Measurements from ENCODE around the gene MATN4.
A peak's percentile ranks its signal among the peaks of the same experiment; 100 is the strongest.

MATN4 gene

DNA sequence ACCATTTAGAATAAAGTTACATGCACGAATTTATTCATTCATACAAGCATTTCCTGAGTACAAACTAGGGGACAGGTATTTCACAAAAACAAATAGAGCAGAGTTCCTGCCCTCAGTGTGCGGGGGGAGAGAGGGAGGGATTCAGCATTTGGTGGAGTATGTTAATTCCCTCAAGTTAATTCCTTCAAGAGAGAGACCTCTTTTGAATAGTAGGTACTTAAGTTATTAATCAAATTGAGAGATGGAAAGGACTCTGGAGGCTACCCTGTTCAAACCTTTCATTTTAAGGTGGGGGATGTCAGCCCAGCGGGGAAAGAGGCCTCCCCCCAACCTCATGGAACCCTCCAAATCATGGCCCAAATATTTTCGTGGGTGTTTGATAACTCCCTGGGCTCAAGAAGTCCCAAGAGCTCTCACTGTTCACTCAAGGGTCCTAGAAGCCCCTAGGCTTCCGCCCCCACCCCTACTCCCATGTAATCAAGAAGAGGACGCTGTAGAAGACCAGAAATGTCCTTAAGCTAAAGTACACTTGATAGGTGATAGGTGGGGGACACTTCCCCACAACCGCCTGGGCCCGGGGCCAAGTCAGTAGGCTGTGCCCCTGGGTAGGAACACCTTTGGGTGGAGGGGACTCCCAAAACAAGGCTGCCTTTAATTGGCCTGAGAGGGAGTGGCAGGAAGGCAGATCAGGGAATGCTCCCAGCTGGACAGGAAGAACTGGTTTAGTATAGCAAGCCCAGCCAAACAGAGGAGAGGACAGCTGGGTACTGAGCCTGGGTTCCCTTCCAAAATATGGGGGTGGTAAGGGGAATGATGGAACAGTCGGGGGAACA is 37.2 kb upstream of the MATN4 start:
- no peak for DNase-seq
- Mint-ChIP-seq H3K4me3 (peak overlapping the region; percentile 66), H3K27ac (no peak overlapping the region)

DNA sequence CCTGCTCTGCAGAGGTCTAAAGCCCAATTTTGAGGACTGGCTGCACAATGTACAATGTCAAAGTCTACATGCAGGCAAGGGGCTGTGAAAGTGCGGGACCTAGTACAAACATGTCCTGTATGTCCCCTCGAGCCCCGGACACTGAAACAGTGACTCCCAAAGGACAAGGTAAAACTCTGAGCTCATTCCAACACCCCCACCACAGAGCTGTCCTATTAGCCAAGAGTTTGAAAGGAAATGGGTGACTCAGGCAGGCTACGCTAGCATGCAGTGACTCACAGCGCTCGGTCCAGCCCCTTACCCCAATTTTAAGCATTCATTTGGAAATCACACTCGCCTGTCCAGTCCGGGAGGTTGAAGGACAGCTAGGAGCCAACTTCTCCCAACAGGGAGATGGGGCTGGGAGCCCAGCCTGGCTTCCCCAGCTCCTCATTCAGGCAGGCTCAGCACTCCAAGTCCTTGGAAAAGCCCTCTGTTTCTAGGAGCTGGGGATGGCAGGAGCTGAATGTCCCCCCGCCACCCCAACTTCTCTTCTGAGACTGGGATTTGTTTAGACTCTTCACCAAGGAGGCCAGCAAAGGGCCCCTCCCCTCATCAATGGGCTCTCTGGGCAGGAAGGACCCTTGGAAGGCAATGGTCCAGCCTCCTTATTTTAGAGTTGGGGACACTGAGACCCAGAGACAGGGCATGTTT is 36.2 kb upstream of the MATN4 start:
- no peak for DNase-seq
- Mint-ChIP-seq H3K4me3 (peak overlapping the region; percentile 63), H3K4me1 (peaks cover 85% of the 10 kb centered on the region), H3K9me3 (no peaks in the 10 kb centered on the region), H3K27ac (peak overlapping the region; percentile 57), H3K27me3 (ENCODE audit: low read depth, poor library complexity) (peaks cover 3% of the 10 kb centered on the region), H3K36me3 (ENCODE audit: low read depth) (peaks cover 4% of the 10 kb centered on the region)
- TF ChIP-seq CTCF (IDR thresholded peaks at IDR 0.05) = no peak

More for the DNA sequence above, 37.2 kb upstream of the MATN4 start:
- TF ChIP-seq CTCF (IDR thresholded peaks at IDR 0.05) = no peak
- H3K9me3 Mint-ChIP-seq = no peaks in the 10 kb centered on the region
- peaks cover 3% of the 10 kb centered on the region for H3K27me3 Mint-ChIP-seq (ENCODE audit: low read depth, poor library complexity)
- peaks cover 75% of the 10 kb centered on the region for H3K4me1 Mint-ChIP-seq
- peaks cover 2% of the 10 kb centered on the region for H3K36me3 Mint-ChIP-seq (ENCODE audit: low read depth)

- peak overlapping the region; percentile 76 for H3K4me3 Mint-ChIP-seq
- no peak for TF ChIP-seq CTCF (IDR thresholded peaks at IDR 0.05)
- no peaks in the 10 kb centered on the region for H3K9me3 Mint-ChIP-seq
- H3K27ac Mint-ChIP-seq = peak overlapping the region; percentile 72
- H3K27me3 Mint-ChIP-seq (ENCODE audit: low read depth, poor library complexity) = peaks cover 3% of the 10 kb centered on the region
- DNase-seq = no peak
- H3K36me3 Mint-ChIP-seq (ENCODE audit: low read depth) = peaks cover 4% of the 10 kb centered on the region
- peaks cover 92% of the 10 kb centered on the region for H3K4me1 Mint-ChIP-seq
Measured at GRCh38 chr20:45343532-45344167, 35.6 kb upstream of the MATN4 start.

- Mint-ChIP-seq H3K9me3 (no peaks in the 10 kb centered on the region), H3K27me3 (ENCODE audit: low read depth, poor library complexity) (peaks cover 3% of the 10 kb centered on the region), H3K27ac (peak overlapping the region; percentile 94), H3K36me3 (ENCODE audit: low read depth) (peaks cover 4% of the 10 kb centered on the region), H3K4me3 (peak overlapping the region; percentile 76), H3K4me1 (peaks cover 98% of the 10 kb centered on the region)
- TF ChIP-seq CTCF (IDR thresholded peaks at IDR 0.05) = no peak
- DNase-seq = no peak
Measured at GRCh38 chr20:45342855-45343531, 34.9 kb upstream of the MATN4 start.

- Mint-ChIP-seq H3K27ac (peak overlapping the region; percentile 94), H3K36me3 (ENCODE audit: low read depth) (peaks cover 4% of the 10 kb centered on the region), H3K4me3 (peak overlapping the region; percentile 76), H3K4me1 (peaks cover 100% of the 10 kb centered on the region), H3K9me3 (no peaks in the 10 kb centered on the region), H3K27me3 (ENCODE audit: low read depth, poor library complexity) (peaks cover 3% of the 10 kb centered on the region)
- DNase-seq = peak; percentile 48
- TF ChIP-seq CTCF (IDR thresholded peaks at IDR 0.05) = no peak
Measured at GRCh38 chr20:45341939-45342854, 34.1 kb upstream of the MATN4 start.
